ENCODE data around the gene SGK2. TPM values are rescaled to one million over a fixed set of nuclear protein-coding genes. Genes with fewer than 3 reads are reported as not detected.

Gene SGK2
- total and polyA plus RNA-seq, 2 of the 13 experiments (the other 11 are each of a cell fraction or from before 2014, with no cell fraction given): 6.2 to 29.4 TPM

DNA sequence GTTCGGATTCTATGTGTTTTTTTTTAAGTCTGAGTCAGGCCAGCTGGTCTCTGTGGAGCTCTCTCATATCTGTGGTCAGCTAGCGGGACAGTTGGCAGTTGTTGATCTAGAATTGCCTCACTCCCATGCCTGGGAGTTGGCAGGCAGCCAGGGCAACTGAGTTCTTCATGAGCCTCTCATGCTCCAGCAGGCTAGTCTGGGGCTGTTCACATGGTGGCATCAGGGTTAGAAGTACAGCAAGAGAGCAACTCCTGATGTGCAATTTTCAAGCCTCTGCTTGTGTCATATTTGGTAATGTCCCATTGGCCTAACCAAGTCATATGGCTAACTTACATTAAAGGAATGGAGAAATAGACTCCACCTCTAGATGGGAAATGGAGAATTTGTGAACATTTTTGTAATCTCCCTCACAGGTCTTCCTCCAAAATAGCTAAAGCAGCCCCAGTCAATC, 25.2 kb downstream of the SGK2 start:
- H3K4me3 ChIP-seq (replicated peaks in 1 of 3; ENCODE audit: insufficient read depth in 1 of 3, low read depth in 2 of 3, low read length in 3 of 3): no peak overlapping the region
- peaks cover 36% of the 10 kb centered on the region for H3K4me1 ChIP-seq (ENCODE audit: insufficient read depth, low read length)
- H4K20me1 ChIP-seq (ENCODE audit: insufficient read depth, low read length): no peaks in the 10 kb centered on the region
- BruUV-seq (replicated peaks): no TSS peak
- peak; percentile 83 for ATAC-seq
- ChIA-PET CTCF (ENCODE audit: low intra/inter-chr PET ratio, low total read pairs) (no interaction called here), POLR2A (interaction anchor here (0.6 to 4.9 kb wide), 6 partner anchors 13 to 69 kb away, joined by 3 to 92 read pairs (median 6); partner anchors contain the start of gene SGK2)
- no peaks in the 10 kb centered on the region for H3K79me2 ChIP-seq (ENCODE audit: insufficient read depth, low read length)
- intact Hi-C loops (cut with micrococcal nuclease; ENCODE audit: unreplicated experiment) (loop anchor here (1.0 kb wide), 1 partner anchor 53 kb away; no protein-coding TSS in a partner anchor), in situ Hi-C loops (cut with HindIII; ENCODE audit: extremely low pct_ligation_motif_present, low pct_unique_long_range_greater_than_20kb) (no loop called here)
- peak overlapping the region; percentile 46 for H3K27ac ChIP-seq (ENCODE audit: extremely low read length, insufficient read depth, low read length)
- H3K9me3 ChIP-seq (ENCODE audit: low read length): no peaks in the 10 kb centered on the region
- DNase-seq (ENCODE audit: low spot score): peak; percentile 95
- H3K4me2 ChIP-seq (ENCODE audit: low read depth, low read length): peak overlapping the region; percentile 32; the same call in 1 of the 2 replicates
- H3K9ac ChIP-seq (ENCODE audit: insufficient read depth, low read depth, low read length): no peak overlapping the region
- WGBS (ENCODE audit: low lambda C conversion rate): 5% methylated on average over 2 of the region's 2 CpGs
- peak; percentile 67 for FAIRE-seq
- H3K36me3 ChIP-seq (replicated peaks in 1 of 2; ENCODE audit: control insufficient read depth in 1 of 2, insufficient read depth in 2 of 2, low read length in 2 of 2): 0 out of 5 replicates have a peak, but pooled peaks cover 0 to 3% of the 10 kb centered on the region in 2 experiments
- no peak overlapping the region for H2AFZ ChIP-seq (ENCODE audit: low read length)
- no peaks in the 10 kb centered on the region for H3K27me3 ChIP-seq (ENCODE audit: control insufficient read depth in 1 of 2, insufficient read depth in 2 of 2, low read length in 2 of 2)
- TF ChIP-seq, protein P1, sequence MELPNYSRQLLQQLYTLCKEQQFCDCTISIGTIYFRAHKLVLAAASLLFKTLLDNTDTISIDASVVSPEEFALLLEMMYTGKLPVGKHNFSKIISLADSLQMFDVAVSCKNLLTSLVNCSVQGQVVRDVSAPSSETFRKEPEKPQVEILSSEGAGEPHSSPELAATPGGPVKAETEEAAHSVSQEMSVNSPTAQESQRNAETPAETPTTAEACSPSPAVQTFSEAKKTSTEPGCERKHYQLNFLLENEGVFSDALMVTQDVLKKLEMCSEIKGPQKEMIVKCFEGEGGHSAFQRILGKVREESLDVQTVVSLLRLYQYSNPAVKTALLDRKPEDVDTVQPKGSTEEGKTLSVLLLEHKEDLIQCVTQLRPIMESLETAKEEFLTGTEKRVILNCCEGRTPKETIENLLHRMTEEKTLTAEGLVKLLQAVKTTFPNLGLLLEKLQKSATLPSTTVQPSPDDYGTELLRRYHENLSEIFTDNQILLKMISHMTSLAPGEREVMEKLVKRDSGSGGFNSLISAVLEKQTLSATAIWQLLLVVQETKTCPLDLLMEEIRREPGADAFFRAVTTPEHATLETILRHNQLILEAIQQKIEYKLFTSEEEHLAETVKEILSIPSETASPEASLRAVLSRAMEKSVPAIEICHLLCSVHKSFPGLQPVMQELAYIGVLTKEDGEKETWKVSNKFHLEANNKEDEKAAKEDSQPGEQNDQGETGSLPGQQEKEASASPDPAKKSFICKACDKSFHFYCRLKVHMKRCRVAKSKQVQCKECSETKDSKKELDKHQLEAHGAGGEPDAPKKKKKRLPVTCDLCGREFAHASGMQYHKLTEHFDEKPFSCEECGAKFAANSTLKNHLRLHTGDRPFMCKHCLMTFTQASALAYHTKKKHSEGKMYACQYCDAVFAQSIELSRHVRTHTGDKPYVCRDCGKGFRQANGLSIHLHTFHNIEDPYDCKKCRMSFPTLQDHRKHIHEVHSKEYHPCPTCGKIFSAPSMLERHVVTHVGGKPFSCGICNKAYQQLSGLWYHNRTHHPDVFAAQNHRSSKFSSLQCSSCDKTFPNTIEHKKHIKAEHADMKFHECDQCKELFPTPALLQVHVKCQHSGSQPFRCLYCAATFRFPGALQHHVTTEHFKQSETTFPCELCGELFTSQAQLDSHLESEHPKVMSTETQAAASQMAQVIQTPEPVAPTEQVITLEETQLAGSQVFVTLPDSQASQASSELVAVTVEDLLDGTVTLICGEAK (IDR thresholded peaks at IDR 0.05): no peak
- TF ChIP-seq, protein P1 (CRISPR knock-in tag; IDR thresholded peaks at IDR 0.05): no peak
- TF ChIP-seq ZNF570 (CRISPR knock-in tag; IDR thresholded peaks at IDR 0.05; ENCODE audit: borderline replicate concordance) (no peak), ZNF20 (CRISPR knock-in tag; IDR thresholded peaks at IDR 0.05) (no peak), MEIS2 (CRISPR knock-in tag; IDR thresholded peaks at IDR 0.05) (peak; percentile 67; the same call in 1 of the 2 replicates)
- TF ChIP-seq, protein P2, sequence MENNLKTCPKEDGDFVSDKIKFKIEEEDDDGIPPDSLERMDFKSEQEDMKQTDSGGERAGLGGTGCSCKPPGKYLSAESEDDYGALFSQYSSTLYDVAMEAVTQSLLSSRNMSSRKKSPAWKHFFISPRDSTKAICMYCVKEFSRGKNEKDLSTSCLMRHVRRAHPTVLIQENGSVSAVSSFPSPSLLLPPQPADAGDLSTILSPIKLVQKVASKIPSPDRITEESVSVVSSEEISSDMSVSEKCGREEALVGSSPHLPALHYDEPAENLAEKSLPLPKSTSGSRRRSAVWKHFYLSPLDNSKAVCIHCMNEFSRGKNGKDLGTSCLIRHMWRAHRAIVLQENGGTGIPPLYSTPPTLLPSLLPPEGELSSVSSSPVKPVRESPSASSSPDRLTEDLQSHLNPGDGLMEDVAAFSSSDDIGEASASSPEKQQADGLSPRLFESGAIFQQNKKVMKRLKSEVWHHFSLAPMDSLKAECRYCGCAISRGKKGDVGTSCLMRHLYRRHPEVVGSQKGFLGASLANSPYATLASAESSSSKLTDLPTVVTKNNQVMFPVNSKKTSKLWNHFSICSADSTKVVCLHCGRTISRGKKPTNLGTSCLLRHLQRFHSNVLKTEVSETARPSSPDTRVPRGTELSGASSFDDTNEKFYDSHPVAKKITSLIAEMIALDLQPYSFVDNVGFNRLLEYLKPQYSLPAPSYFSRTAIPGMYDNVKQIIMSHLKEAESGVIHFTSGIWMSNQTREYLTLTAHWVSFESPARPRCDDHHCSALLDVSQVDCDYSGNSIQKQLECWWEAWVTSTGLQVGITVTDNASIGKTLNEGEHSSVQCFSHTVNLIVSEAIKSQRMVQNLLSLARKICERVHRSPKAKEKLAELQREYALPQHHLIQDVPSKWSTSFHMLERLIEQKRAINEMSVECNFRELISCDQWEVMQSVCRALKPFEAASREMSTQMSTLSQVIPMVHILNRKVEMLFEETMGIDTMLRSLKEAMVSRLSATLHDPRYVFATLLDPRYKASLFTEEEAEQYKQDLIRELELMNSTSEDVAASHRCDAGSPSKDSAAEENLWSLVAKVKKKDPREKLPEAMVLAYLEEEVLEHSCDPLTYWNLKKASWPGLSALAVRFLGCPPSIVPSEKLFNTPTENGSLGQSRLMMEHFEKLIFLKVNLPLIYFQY (CRISPR knock-in tag; IDR thresholded peaks at IDR 0.05; ENCODE audit: borderline replicate concordance): no peak
- TF ChIP-seq, protein P3, sequence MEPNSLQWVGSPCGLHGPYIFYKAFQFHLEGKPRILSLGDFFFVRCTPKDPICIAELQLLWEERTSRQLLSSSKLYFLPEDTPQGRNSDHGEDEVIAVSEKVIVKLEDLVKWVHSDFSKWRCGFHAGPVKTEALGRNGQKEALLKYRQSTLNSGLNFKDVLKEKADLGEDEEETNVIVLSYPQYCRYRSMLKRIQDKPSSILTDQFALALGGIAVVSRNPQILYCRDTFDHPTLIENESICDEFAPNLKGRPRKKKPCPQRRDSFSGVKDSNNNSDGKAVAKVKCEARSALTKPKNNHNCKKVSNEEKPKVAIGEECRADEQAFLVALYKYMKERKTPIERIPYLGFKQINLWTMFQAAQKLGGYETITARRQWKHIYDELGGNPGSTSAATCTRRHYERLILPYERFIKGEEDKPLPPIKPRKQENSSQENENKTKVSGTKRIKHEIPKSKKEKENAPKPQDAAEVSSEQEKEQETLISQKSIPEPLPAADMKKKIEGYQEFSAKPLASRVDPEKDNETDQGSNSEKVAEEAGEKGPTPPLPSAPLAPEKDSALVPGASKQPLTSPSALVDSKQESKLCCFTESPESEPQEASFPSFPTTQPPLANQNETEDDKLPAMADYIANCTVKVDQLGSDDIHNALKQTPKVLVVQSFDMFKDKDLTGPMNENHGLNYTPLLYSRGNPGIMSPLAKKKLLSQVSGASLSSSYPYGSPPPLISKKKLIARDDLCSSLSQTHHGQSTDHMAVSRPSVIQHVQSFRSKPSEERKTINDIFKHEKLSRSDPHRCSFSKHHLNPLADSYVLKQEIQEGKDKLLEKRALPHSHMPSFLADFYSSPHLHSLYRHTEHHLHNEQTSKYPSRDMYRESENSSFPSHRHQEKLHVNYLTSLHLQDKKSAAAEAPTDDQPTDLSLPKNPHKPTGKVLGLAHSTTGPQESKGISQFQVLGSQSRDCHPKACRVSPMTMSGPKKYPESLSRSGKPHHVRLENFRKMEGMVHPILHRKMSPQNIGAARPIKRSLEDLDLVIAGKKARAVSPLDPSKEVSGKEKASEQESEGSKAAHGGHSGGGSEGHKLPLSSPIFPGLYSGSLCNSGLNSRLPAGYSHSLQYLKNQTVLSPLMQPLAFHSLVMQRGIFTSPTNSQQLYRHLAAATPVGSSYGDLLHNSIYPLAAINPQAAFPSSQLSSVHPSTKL (CRISPR knock-in tag; IDR thresholded peaks at IDR 0.05): peak; percentile 83

Measured in HepG2 (cell line).